K562 (cell line): ENCODE results near the gene OLFM4. TPM values are rescaled to one million over a fixed set of nuclear protein-coding genes. Genes with fewer than 3 reads are reported as not detected.

Experiments used
- ATAC-seq: fragments of 200-7000 bp; cut with Tn5 transposase; 3 replicates; pipeline ENCODE4 v1.9.1; 2020; ENCODE audit warnings: moderate library complexity
- BruUV-seq: library from RNA; stranded (reverse); fragments of 400-500 nt; replicated peaks from 2 replicates; lab custom pipeline; 2021; lab: Mats Ljungman, UMichigan
- CTCF ChIA-PET: fragments of 300-600 bp; formaldehyde crosslinking; extraction: SDS; loops from one replicate; lab custom pipeline; 2021; ENCODE audit warnings: low intra/inter-chr PET ratio; lab: Yijun Ruan, JAX
- POLR2A ChIA-PET: fragments of 300-600, 350-650 bp; sonication (Branson Sonifier 250); formaldehyde crosslinking; extraction: SDS; loops from one replicate; lab custom pipeline; 2021; ENCODE audit warnings: antibody characterized with exemption, inconsistent platforms; lab: Yijun Ruan, JAX
- DNase-seq, 4 experiments: peaks; one replicate each; pipeline versions ENCODE4 v3.0.0 to v3.0.0-alpha.2; 2011 to 2018; ENCODE audit warnings: low spot score in 3 of 4, mixed read lengths in 3 of 4; ENCODE audit errors: extremely low read depth in 1 of 4
- FAIRE-seq: peaks from 2 replicates; lab custom pipeline; 2011; peaks lifted over from hg19 to GRCh38; lab: Jason Lieb, UNC
- H2AFZ ChIP-seq: 2 replicates; pipeline ENCODE4 v1.6.0; 2011; ENCODE audit warnings: low read depth, low read length, control low read depth, inconsistent platforms
- H3K27ac ChIP-seq: fragments of 200-600 bp; 3 replicates; pipeline ENCODE4 v1.8.0; 2011; ENCODE audit warnings: low read depth, mild to moderate bottlenecking, control low read depth, inconsistent platforms, low read length, moderate library complexity, mixed read lengths; ENCODE audit errors: extremely low read depth
- H3K27me3 ChIP-seq, 2 experiments: fragments of 300-600 bp in 1 of 2; 2 replicates in 1 of 2; 3 replicates in 1 of 2; pipeline versions ENCODE4 v1.6.0 to v1.8.0; 2011; ENCODE audit warnings: inconsistent platforms in 2 of 2, low read length in 2 of 2, mild to moderate bottlenecking in 1 of 2, mixed read lengths in 1 of 2, moderate library complexity in 1 of 2; ENCODE audit not compliant: control insufficient read depth in 2 of 2, insufficient read depth in 2 of 2
- H3K36me3 ChIP-seq: fragments of 300-600 bp; 3 replicates; pipeline ENCODE4 v1.8.0; 2011; ENCODE audit warnings: mild to moderate bottlenecking, low read length, inconsistent platforms; ENCODE audit not compliant: control insufficient read depth, insufficient read depth
- H3K4me1 ChIP-seq, 2 experiments: fragments of 200-600 bp in 1 of 2; replicated peaks in 1 of 2; 2 replicates in 1 of 2; 3 replicates in 1 of 2; pipeline versions ENCODE4 v1.5.1 to v1.8.0; 2011; ENCODE audit warnings: inconsistent platforms in 2 of 2, low read length in 2 of 2, mild to moderate bottlenecking in 1 of 2, mixed read lengths in 1 of 2, moderate library complexity in 1 of 2; ENCODE audit not compliant: control insufficient read depth in 2 of 2, insufficient read depth in 2 of 2
- H3K4me2 ChIP-seq: 2 replicates; pipeline ENCODE4 v1.6.1; 2011; ENCODE audit warnings: low read length, control low read depth, inconsistent platforms, mixed read lengths; ENCODE audit not compliant: insufficient read depth
- H3K4me3 ChIP-seq: fragments of 200-600 bp; sonication (generic), shearing (Covaris generic); 2 replicates; pipeline ENCODE4 v1.5.1; 2016; ENCODE audit warnings: control low read depth, inconsistent platforms
- H3K79me2 ChIP-seq: fragments of 200-600 bp; 3 replicates; pipeline ENCODE4 v1.8.0; 2011; ENCODE audit warnings: low read length, inconsistent platforms; ENCODE audit not compliant: control insufficient read depth, insufficient read depth
- H3K9ac ChIP-seq, 2 experiments: 2 replicates each; pipeline versions ENCODE4 v1.6.0 to v1.6.1; 2011; ENCODE audit warnings: low read depth in 2 of 2, low read length in 2 of 2, control low read depth in 1 of 2, inconsistent platforms in 1 of 2, mild to moderate bottlenecking in 1 of 2, mixed read lengths in 1 of 2; ENCODE audit not compliant: insufficient read depth in 1 of 2
- H3K9me1 ChIP-seq: one replicate; pipeline ENCODE4 v1.6.0; 2011; ENCODE audit warnings: inconsistent platforms, mild to moderate bottlenecking, low read length, moderate library complexity; ENCODE audit not compliant: control insufficient read depth, insufficient read depth
- H3K9me3 ChIP-seq: replicated peaks from 2 replicates; pipeline ENCODE4 v1.5.1; 2011; ENCODE audit warnings: low read depth, low read length, inconsistent platforms; ENCODE audit not compliant: control insufficient read depth, insufficient read depth
- H4K20me1 ChIP-seq: replicated peaks from 2 replicates; pipeline ENCODE4 v1.6.1; 2011; ENCODE audit warnings: low read length, inconsistent platforms, mixed read lengths; ENCODE audit not compliant: control insufficient read depth, insufficient read depth
- CEBPG ChIP-seq, 3 experiments: fragments of 200-800 bp in 1 of 3; sonication (Bioruptor generic) in 1 of 3; sonication (generic) in 1 of 3; formaldehyde crosslinking in 1 of 3; IDR thresholded peaks in 2 of 3; conservative IDR thresholded peaks in 1 of 3; 2 replicates each; pipeline versions ENCODE4 v1.6.1 to v1.8.0; 2016 to 2022; ENCODE audit warnings: missing compliant biosample characterization in 2 of 3, missing genetic modification characterization in 2 of 3, mild to moderate bottlenecking in 1 of 3, missing genetic modification reagents in 1 of 3
- FOXA1 ChIP-seq: fragments of 450-650 bp; IDR thresholded peaks from 2 replicates; pipeline ENCODE4 v1.6.1; 2016; ENCODE audit warnings: mild to moderate bottlenecking, borderline replicate concordance
- FUS ChIP-seq: fragments of 200-400 bp; formaldehyde crosslinking; optimal IDR thresholded peaks from 2 replicates; pipeline ENCODE3; 2017; ENCODE audit warnings: low read depth, low read length
- MLX ChIP-seq, 2 experiments: fragments of 450-650 bp in 1 of 2; sonication (generic) in 1 of 2; formaldehyde crosslinking; conservative IDR thresholded peaks; 2 replicates each; pipeline versions ENCODE4 v1.4.0 to v1.8.1; 2020 to 2022; ENCODE audit warnings: mild to moderate bottlenecking in 1 of 2, missing genetic modification reagents in 1 of 2
- MXI1 ChIP-seq: IDR thresholded peaks from 2 replicates; pipeline ENCODE4 v1.6.1; 2011; ENCODE audit warnings: low read depth, mild to moderate bottlenecking, improper control_type of control experiment, low read length
- POLR3G ChIP-seq: IDR thresholded peaks from 2 replicates; pipeline ENCODE4 v1.6.1; 2011; ENCODE audit not compliant: insufficient read length, insufficient replicate concordance; ENCODE audit errors: extremely low read depth
- SP2 ChIP-seq: IDR thresholded peaks from 2 replicates; pipeline ENCODE4 v1.6.1; 2011; ENCODE audit warnings: mild to moderate bottlenecking, low read depth, low read length, moderate library complexity; ENCODE audit not compliant: poor library complexity, severe bottlenecking; ENCODE audit errors: extremely low read depth
- U2AF1 ChIP-seq: fragments of 200-400 bp; formaldehyde crosslinking; optimal IDR thresholded peaks from 2 replicates; pipeline ENCODE3; 2017; ENCODE audit warnings: mild to moderate bottlenecking, low read depth, low read length, moderate library complexity
- WGBS: fragments of 100-300 bp; shearing (Covaris generic); methylation state at CpG from one replicate; pipeline ENCODE4 v1.1.6; 2016; ENCODE audit warnings: low coverage, mixed read lengths; ENCODE audit not compliant: insufficient coverage; ENCODE audit errors: missing lambda C conversion rate; 5-methylcytosine and 5-hydroxymethylcytosine counted together
- in situ Hi-C: fragments of 300-500 bp; cut with MboI; formaldehyde crosslinking; loops from 4 replicates; pipeline ENCODE4 v1.15.0; 2018; ENCODE audit warnings: inconsistent platforms, mixed read lengths
- intact Hi-C: fragments of 100-400 bp; cut with micrococcal nuclease; formaldehyde crosslinking; loops from 2 replicates; pipeline ENCODE4 v1.14.2; 2022
- polyA plus RNA-seq, 8 experiments: library from polyadenylated mRNA; depleted of rRNA in 4 of 8; stranded (reverse) in 5 of 8; unstranded in 3 of 8; fragments of >200 nt; fragmentation: Nextera tagmentation in 2 of 8; fragmentation: Illumina TruSeq in 1 of 8; extraction: Ambion mirVana in 2 of 8; extraction: Trizol in 1 of 8; gene quantifications; 2 replicates each; pipeline versions ENCODE4 v1.2.1 to v1.2.3, GENCODE V29; 2011 to 2014; ENCODE audit warnings: inconsistent platforms in 1 of 8, missing spikeins in 1 of 8
- total RNA-seq, 7 experiments: library from RNA; depleted of rRNA in 6 of 7; stranded (reverse); fragments of >200 nt in 6 of 7; fragmentation: Illumina TruSeq in 2 of 7; extraction: Trizol in 2 of 7; gene quantifications; 2 replicates each; pipeline versions ENCODE4 v1.2.1 to v1.2.3, GENCODE V29; 2011 to 2021; ENCODE audit warnings: low replicate concordance in 1 of 7
- TF ChIP-seq, protein P1 (sequence below): sonication (generic); formaldehyde crosslinking; IDR thresholded peaks from 2 replicates; pipeline ENCODE4 v1.8.0; 2023; ENCODE audit warnings: mild to moderate bottlenecking, missing genetic modification reagents

The OLFM4 gene
- total and polyA plus RNA-seq, 9 of the 15 experiments (the other 6 are each of a cell fraction or from before 2014, with no cell fraction given) = not detected

DNA sequence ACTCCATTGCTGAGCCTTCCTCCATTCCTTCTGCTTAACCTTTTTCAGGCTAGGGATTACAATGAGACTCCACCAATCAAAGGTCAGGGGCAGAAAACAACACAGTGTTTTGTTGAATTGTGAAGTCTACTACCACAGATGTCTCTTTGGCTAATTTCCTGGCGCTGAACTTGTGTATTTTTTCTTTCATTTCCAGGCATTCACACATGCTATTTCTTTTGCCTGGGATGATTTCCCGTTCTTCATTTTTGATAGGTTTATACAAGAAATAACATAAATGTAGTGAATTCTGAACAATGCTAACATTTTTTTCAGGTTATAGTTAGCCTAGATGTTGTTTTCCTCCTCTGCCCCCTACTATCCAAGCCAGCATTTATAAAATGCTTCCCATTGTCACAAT is 64.3 kb downstream of the OLFM4 start:
- H2AFZ ChIP-seq = no peak overlapping the region
- H3K27ac ChIP-seq = no peak overlapping the region
- H3K4me3 ChIP-seq = no peak overlapping the region
- ATAC-seq (no peak), DNase-seq (no peak), FAIRE-seq (no peak)
- H3K27me3 ChIP-seq = no peaks in the 10 kb centered on the region
- no peaks in the 10 kb centered on the region for H3K4me1 ChIP-seq
- ChIA-PET CTCF (no interaction called here), POLR2A (interaction anchor here (0.6 kb wide), 1 partner anchor 89 kb away, joined by 3 read pairs; no protein-coding TSS in a partner anchor)
- in situ Hi-C loops = no loop called here
- no TSS peak for BruUV-seq
- no peaks in the 10 kb centered on the region for H3K79me2 ChIP-seq
- no peaks in the 10 kb centered on the region for H3K9me3 ChIP-seq
- H4K20me1 ChIP-seq = no peaks in the 10 kb centered on the region
- H3K9ac ChIP-seq = no peak overlapping the region
- H3K9me1 ChIP-seq = no peaks in the 10 kb centered on the region
- intact Hi-C loops = no loop called here
- no peak overlapping the region for H3K4me2 ChIP-seq
- H3K36me3 ChIP-seq = no peaks in the 10 kb centered on the region
- TF ChIP-seq MLX (CRISPR knock-in tag; conservative IDR thresholded peaks at IDR 0.05) = no peak
- WGBS = 4% methylated on average over 2 of the region's 2 CpGs

GRCh38 chr13:53098455-53098854 is 69.8 kb downstream of the OLFM4 start:
- Histone ChIP-seq H2AFZ (no peak overlapping the region), H3K9me3 (no peaks in the 10 kb centered on the region), H3K4me3 (no peak overlapping the region), H3K79me2 (no peaks in the 10 kb centered on the region), H3K4me1 (no peaks in the 10 kb centered on the region), H3K9ac (no peak overlapping the region), H3K4me2 (no peak overlapping the region), H4K20me1 (no peaks in the 10 kb centered on the region), H3K27me3 (no peaks in the 10 kb centered on the region), H3K27ac (no peak overlapping the region), H3K9me1 (no peaks in the 10 kb centered on the region), H3K36me3 (no peaks in the 10 kb centered on the region)
- intact Hi-C loops = no loop called here
- ATAC-seq (no peak), FAIRE-seq (no peak), DNase-seq (no peak)
- no peak for TF ChIP-seq POLR3G
- no peak for TF ChIP-seq FOXA1
- TF ChIP-seq, protein P1, sequence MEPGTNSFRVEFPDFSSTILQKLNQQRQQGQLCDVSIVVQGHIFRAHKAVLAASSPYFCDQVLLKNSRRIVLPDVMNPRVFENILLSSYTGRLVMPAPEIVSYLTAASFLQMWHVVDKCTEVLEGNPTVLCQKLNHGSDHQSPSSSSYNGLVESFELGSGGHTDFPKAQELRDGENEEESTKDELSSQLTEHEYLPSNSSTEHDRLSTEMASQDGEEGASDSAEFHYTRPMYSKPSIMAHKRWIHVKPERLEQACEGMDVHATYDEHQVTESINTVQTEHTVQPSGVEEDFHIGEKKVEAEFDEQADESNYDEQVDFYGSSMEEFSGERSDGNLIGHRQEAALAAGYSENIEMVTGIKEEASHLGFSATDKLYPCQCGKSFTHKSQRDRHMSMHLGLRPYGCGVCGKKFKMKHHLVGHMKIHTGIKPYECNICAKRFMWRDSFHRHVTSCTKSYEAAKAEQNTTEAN (CRISPR knock-in tag) = no peak
- no peak for TF ChIP-seq CEBPG (CRISPR knock-in tag; IDR thresholded peaks at IDR 0.05)
- TF ChIP-seq CEBPG (tag; conservative IDR thresholded peaks at IDR 0.05 in 1 of 2, IDR thresholded peaks at IDR 0.05 in 1 of 2) = no peak
- no peak for TF ChIP-seq U2AF1
- TF ChIP-seq FUS = no peak
- no peak for TF ChIP-seq SP2
- no peak for TF ChIP-seq MXI1
- ChIA-PET CTCF (no interaction called here), POLR2A (no interaction called here)
- in situ Hi-C loops = no loop called here
- BruUV-seq = no TSS peak
